ENCODE results near the gene PPP1R1C.

Gene PPP1R1C, protein sequence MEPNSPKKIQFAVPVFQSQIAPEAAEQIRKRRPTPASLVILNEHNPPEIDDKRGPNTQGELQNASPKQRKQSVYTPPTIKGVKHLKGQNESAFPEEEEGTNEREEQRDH

GRCh38 chr2:181985632-181986205, at the start of gene PPP1R1C:
PPP1R1C (plus strand) TSS chr2:181985853; CDS start chr2:181986111, 258 bp downstream.
- no peak for DNase-seq (ENCODE audit: extremely low read depth, low read depth)
- no peak for TF ChIP-seq CTCF (IDR thresholded peaks at IDR 0.05; ENCODE audit: low read depth, low read length)

DNA sequence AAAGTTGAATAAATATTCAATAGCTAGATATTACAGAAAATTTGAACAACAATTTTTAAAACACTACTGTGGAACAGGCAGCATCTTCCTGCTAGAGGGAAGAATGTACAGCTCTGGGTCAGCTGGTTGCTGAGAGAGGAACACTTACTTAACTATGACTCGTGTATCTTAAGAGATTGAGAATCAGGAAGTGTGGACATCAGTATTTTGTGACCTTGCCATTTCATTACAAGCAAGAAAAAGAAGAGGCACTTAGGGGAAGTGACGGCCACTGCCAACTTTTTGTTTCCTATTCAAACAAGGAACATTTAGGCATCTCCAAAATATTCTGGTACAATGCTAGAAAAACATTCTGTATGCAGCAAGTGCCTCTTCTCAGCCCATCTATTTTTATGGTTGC, 48.2 kb upstream of the PPP1R1C start:
- no peak for TF ChIP-seq CTCF (IDR thresholded peaks at IDR 0.05; ENCODE audit: low read depth, low read length)
- DNase-seq (ENCODE audit: extremely low read depth, low read depth): no peak

GRCh38 chr2:181943411-181944124, 42.1 kb upstream of the PPP1R1C start:
- no peak for TF ChIP-seq CTCF (IDR thresholded peaks at IDR 0.05; ENCODE audit: low read depth, low read length)

DNA sequence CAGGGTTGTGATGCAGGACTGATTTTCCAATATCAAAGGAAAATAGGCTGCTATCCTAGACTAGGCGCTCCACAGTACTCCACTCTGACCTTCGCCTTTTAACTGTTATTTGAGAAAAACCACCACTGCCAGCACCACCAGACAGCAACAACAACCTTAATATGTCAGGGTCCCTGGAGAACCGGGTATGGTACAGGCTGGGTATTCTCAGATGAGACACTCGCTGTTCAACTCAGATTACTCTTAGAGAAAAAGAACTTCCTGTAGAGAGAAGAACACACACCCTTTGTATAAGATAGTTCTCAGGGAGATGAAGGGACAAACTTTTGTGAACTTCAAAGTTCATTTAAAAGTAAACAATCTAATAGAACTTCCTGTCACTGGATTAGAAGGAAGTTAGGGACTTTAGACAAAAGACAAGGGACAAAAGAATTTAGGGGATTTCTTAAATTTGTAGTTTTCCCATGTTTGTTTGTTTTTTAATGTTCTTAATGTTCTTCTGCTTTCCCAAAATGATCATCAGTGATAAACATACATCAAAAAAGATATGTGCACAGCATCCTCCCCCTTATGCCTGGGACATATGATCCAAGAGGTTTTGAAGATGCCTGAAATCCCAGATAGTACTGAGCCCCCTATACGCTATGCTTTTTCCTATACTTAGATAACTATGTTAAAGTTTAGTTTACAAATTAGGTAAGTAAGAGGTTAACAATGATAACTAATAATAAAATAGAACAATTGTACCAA, 41.3 kb upstream of the PPP1R1C start:
- no peak for DNase-seq (ENCODE audit: extremely low read depth, low read depth)
- TF ChIP-seq CTCF (IDR thresholded peaks at IDR 0.05; ENCODE audit: low read depth, low read length): no peak

More at GRCh38 chr2:181943411-181944124, 42.1 kb upstream of the PPP1R1C start:
- no peak for DNase-seq (ENCODE audit: extremely low read depth, low read depth)

- DNase-seq (ENCODE audit: extremely low read depth, low read depth): no peak
- no peak for TF ChIP-seq CTCF (IDR thresholded peaks at IDR 0.05; ENCODE audit: low read depth, low read length)
These were observed 40.8 kb upstream of the PPP1R1C start for GRCh38 chr2:181944914-181945291.

- DNase-seq (ENCODE audit: extremely low read depth, low read depth): no peak
- TF ChIP-seq CTCF (IDR thresholded peaks at IDR 0.05; ENCODE audit: low read depth, low read length): no peak
These were observed 39.1 kb upstream of the PPP1R1C start for GRCh38 chr2:181946444-181947127.
